Hepatocyte (in vitro differentiated cells): Measurements from ENCODE around the gene STPG1.

Experiments used
- CTCF ChIP-seq: fragments of 200-600 bp; sonication (generic); IDR thresholded peaks from 2 replicates; pipeline ENCODE4 v1.5.1; 2016; ENCODE audit warnings: antibody characterized with exemption, mild to moderate bottlenecking; ENCODE audit not compliant: poor library complexity
- EZH2 ChIP-seq: fragments of 200-600 bp; sonication (generic); IDR thresholded peaks from 2 replicates; pipeline ENCODE4 v1.6.1; 2016; ENCODE audit warnings: antibody characterized with exemption, mild to moderate bottlenecking, borderline replicate concordance
- EZH2phosphoT487 ChIP-seq: fragments of 200-600 bp; sonication (generic); IDR thresholded peaks from one replicate; pipeline ENCODE4 v1.6.1; 2018; ENCODE audit warnings: antibody characterized with exemption, mild to moderate bottlenecking, low read depth, moderate library complexity; ENCODE audit not compliant: unreplicated experiment, severe bottlenecking

GRCh38 chr1:24364975-24365678 lies 48.5 kb downstream of the STPG1 start:
- TF ChIP-seq CTCF (no peak), EZH2 (no peak), EZH2phosphoT487 (no peak)
